Measurements from ENCODE around the gene MAPK12. TPM values are rescaled to one million over a fixed set of nuclear protein-coding genes. Genes with fewer than 3 reads are reported as not detected.

Gene MAPK12
- total RNA-seq, 2 experiments from 2014 or later = 4.8 to 5.3 TPM

DNA sequence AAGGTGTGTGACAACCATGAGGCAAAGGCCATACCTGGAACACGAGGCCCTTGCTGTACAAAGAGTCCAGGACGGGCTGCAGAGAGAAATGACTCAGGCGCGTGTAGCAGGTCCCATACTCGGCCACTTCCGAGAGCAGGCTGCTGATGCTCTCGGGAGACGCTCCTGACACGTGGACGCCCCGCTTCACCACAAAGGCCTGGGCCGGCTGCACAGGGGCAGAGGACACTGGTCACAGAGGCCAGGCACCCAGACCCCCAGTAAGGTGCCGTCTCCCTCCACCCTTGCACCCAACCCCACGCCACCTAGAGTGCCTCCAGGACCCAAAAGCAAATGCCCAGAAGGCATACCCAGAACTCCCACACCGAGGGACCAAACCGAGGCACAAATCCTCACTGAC, 32.1 kb downstream of the MAPK12 start:
- no peaks in the 10 kb centered on the region for H3K9me3 Mint-ChIP-seq (ENCODE audit: insufficient read depth)
- CTCF ChIA-PET = interaction anchor here (1.4 kb wide), 1 partner anchor 13 kb away, joined by 4 read pairs; no protein-coding TSS in a partner anchor
- no peaks in the 10 kb centered on the region for H3K4me1 Mint-ChIP-seq (ENCODE audit: low read depth)
- H3K4me3 Mint-ChIP-seq = no peak overlapping the region
- peak overlapping the region; percentile 46 for H3K27ac Mint-ChIP-seq
- POLR2A ChIA-PET = no interaction called here
- H3K36me3 Mint-ChIP-seq (ENCODE audit: low read depth) = peaks cover 33% of the 10 kb centered on the region
- no peaks in the 10 kb centered on the region for H3K27me3 Mint-ChIP-seq (ENCODE audit: low read depth)
- ATAC-seq = no peak
- no peak for DNase-seq

DNA sequence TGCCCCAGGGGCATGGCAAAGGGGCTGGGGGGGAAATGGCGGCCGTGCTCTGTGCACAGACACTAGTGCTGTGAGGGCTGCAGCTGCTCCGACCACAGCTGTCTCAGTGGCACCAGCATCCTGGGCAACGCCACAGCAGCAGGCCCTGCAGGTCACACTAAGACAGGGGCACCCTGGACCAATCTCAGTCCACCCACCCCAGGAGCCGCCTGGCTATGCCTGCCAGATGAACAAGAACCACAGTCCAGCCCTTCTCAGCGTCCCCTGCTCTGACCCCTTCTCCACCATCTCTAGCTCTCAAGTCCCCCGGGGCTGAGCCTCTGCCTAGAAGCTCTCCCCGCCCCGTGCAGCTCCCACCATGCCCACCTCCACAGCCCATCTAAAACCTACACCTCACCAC, 33.1 kb downstream of the MAPK12 start:
- Mint-ChIP-seq H3K4me3 (no peak overlapping the region), H3K27me3 (ENCODE audit: low read depth) (no peaks in the 10 kb centered on the region), H3K36me3 (ENCODE audit: low read depth) (peaks cover 31% of the 10 kb centered on the region), H3K9me3 (ENCODE audit: insufficient read depth) (no peaks in the 10 kb centered on the region), H3K27ac (peak overlapping the region; percentile 39), H3K4me1 (ENCODE audit: low read depth) (no peaks in the 10 kb centered on the region)
- ATAC-seq = no peak
- ChIA-PET POLR2A (no interaction called here), CTCF (interaction anchor here (1.2 kb wide), 1 partner anchor 25 kb away, joined by 3 read pairs; no protein-coding TSS in a partner anchor)
- no peak for DNase-seq

DNA sequence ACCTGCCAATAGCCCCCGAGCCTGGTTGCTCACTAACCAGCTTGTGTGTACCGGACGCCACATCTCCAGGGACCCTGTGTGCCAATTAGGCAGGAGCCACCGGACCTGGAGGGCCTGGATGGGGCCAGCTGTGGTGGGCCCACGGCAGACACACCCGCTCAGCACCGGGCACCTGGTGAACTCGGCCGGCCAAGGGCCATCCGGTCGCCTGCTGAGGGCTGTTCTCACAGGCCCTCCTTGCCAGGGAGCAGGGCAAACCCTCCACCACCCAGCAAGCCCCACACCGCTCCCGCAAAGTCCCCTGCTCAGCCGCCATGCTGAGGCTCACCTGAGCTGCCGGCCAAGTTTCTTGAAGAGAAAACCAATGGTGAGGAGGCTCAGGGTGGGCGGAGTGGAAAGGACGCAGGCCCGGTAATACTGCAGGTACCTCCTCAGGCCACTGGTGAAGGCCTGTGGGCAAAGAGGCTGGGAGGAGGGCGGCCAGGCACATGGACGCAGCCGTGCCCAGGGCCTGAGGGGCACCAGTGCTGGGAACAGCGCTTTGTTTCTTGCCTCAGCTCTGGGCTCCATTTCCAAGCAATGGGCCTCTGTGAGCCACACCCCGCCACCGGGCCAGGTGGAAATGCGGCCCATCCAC, 33.8 kb downstream of the MAPK12 start:
- Mint-ChIP-seq H3K4me3 (no peak overlapping the region), H3K27me3 (ENCODE audit: low read depth) (no peaks in the 10 kb centered on the region), H3K27ac (no peak overlapping the region), H3K9me3 (ENCODE audit: insufficient read depth) (no peaks in the 10 kb centered on the region), H3K4me1 (ENCODE audit: low read depth) (no peaks in the 10 kb centered on the region), H3K36me3 (ENCODE audit: low read depth) (peaks cover 29% of the 10 kb centered on the region)
- ChIA-PET CTCF (interaction anchor here (1.2 kb wide), 1 partner anchor 24 kb away, joined by 3 read pairs; no protein-coding TSS in a partner anchor), POLR2A (no interaction called here)
- ATAC-seq (no peak), DNase-seq (no peak)

DNA sequence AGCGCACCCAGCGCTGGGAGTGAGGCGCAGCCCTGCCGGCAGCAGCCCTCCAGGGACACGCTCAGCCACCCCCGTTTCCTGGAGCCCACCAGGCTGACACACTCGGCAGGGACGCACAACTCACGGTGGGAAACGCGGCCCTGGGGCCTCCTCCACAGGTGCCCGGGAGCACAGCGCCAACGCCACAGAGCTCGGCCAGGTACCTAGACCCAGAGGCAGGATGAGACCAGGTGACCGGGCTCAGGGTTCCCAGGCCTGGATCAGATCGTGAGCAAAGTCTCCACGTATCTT, 34.7 kb downstream of the MAPK12 start:
- peaks cover 30% of the 10 kb centered on the region for H3K36me3 Mint-ChIP-seq (ENCODE audit: low read depth)
- POLR2A ChIA-PET = no interaction called here
- no peak for ATAC-seq

DNA sequence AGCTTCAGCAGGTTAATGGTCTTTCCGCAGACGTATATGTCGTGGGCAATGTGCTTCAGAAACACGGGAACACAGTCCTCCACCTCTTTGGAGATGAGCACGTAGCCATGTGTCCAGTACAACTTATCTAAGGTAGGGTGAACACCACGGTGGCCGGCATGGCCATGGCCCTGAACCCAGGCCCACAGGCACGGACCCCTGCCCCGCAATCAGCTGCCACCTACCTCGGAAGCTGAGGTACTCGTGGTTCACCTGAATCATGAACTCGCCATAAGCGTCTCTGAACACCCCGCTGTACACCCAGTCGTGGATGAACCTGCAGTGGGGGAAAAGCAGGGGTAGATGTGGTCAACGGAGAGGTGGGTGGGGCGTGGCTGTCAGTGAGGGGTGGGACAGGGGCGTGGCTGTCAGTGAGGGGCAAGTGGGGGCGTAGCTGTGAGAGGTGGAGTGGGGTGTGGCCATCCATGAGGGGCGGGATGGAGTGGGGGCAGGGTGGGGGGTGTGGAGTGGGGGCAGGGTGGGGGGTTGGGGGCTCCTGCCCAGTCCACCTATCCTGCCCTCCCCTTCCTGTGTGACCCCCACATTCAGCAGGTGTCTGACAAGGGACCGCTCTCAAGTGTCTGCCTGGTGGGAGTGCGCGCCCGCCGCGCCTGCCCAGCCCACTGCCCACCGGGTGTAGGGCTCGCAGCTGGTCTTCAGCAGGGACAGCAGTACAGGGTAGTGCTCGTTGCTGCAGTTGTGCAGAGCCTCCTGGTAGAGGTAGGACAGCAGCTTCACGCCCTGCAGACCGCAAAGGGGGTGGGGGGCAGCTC, 35.2 kb downstream of the MAPK12 start:
- CTCF ChIA-PET = no interaction called here
- Mint-ChIP-seq H3K9me3 (ENCODE audit: insufficient read depth) (no peaks in the 10 kb centered on the region), H3K36me3 (ENCODE audit: low read depth) (peaks cover 30% of the 10 kb centered on the region), H3K27ac (no peak overlapping the region), H3K4me1 (ENCODE audit: low read depth) (no peaks in the 10 kb centered on the region), H3K27me3 (ENCODE audit: low read depth) (no peaks in the 10 kb centered on the region), H3K4me3 (no peak overlapping the region)
- POLR2A ChIA-PET = no interaction called here
- DNase-seq (no peak), ATAC-seq (no peak)

More for the DNA sequence above, 34.7 kb downstream of the MAPK12 start:
- H3K27me3 Mint-ChIP-seq (ENCODE audit: low read depth) = no peaks in the 10 kb centered on the region
- CTCF ChIA-PET = no interaction called here
- H3K9me3 Mint-ChIP-seq (ENCODE audit: insufficient read depth) = no peaks in the 10 kb centered on the region
- no peaks in the 10 kb centered on the region for H3K4me1 Mint-ChIP-seq (ENCODE audit: low read depth)
- no peak overlapping the region for H3K4me3 Mint-ChIP-seq
- no peak for DNase-seq
- H3K27ac Mint-ChIP-seq = no peak overlapping the region

DNA sequence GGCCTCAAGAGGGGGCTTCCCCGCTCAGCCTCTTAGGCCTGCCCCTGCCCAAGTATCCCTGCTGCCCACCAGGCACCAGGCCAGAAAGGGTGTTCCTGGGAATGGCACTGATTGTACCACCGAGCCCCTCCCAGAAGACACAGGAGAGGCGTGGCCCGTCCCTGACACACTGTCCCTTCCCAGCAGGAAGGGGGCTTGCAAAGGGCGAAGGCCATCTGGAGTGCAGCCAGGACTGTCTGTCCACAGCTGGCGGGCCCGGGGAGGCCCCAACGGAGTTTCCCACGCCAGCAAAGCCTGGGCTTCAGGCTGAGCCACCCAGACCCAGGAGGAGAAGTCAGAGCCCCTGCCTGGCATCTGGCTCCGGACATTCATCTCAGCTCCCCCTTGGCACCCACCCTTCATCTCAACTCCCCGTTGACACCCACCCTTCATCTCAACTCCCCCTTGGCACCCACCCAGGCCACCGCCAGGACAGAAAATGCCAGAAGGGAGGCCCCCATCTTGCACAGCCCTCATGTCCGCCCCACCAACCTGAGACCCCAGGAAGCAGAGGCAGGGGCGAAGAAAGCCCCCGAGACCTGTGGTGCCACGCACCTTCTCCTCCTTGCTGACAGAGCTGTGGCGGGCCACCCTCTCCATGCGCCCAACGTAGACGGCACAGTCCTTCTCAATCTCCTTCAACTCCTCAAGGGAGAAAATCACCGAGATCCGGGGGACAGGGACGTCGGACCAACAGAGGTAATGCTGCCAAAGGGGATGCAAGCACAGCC, 36.1 kb downstream of the MAPK12 start:
- no peak overlapping the region for H3K27ac Mint-ChIP-seq
- no peak overlapping the region for H3K4me3 Mint-ChIP-seq
- CTCF ChIA-PET = no interaction called here
- ATAC-seq = no peak
- H3K4me1 Mint-ChIP-seq (ENCODE audit: low read depth) = no peaks in the 10 kb centered on the region
- H3K27me3 Mint-ChIP-seq (ENCODE audit: low read depth) = no peaks in the 10 kb centered on the region
- POLR2A ChIA-PET = no interaction called here
- no peak for DNase-seq
- no peaks in the 10 kb centered on the region for H3K9me3 Mint-ChIP-seq (ENCODE audit: insufficient read depth)
- H3K36me3 Mint-ChIP-seq (ENCODE audit: low read depth) = peaks cover 36% of the 10 kb centered on the region

DNA sequence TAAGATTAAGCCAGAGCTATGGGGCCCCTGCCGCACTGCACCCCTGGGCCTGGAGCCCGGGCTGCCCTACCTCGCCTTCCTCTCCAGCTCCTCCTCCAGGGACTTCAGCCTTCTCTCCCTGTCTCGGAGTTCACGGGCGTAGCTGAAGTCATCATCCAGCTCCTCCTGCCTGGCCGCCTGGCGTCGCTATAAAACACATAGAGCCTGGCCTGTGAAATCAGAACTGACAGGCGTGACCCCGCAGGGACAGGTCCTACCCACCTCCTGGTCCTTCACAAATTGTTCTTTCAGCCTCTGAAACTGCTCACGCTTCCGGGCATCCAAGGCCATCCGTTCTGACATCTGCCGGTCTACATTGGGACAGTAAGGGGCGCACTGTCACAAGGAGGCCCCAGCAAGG, 37.4 kb downstream of the MAPK12 start:
- Mint-ChIP-seq H3K4me1 (ENCODE audit: low read depth) (no peaks in the 10 kb centered on the region), H3K4me3 (no peak overlapping the region), H3K27me3 (ENCODE audit: low read depth) (no peaks in the 10 kb centered on the region), H3K36me3 (ENCODE audit: low read depth) (peaks cover 34% of the 10 kb centered on the region), H3K9me3 (ENCODE audit: insufficient read depth) (no peaks in the 10 kb centered on the region), H3K27ac (no peak overlapping the region)
- ChIA-PET POLR2A (no interaction called here), CTCF (no interaction called here)
- DNase-seq = no peak
- no peak for ATAC-seq

DNA sequence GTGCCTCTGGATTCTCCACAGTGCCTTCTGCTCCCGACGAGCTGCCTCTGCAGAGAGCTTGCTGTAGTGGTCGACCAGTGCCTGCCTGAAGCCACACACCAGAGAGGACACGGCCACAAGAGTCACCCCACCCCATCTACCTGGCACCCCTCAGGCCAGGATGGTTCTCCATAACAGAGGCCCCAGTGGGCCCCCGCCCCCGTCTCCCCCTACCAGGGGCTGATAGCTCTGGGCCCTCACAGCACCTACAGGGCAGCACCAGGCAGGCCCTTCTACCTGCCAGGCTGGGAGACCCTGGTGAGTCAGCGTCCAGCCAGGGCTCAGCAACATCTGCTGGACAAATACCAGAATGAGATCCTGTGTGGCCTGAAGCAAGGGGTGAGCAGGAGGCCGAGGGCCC, 39.0 kb downstream of the MAPK12 start:
- Mint-ChIP-seq H3K27ac (no peak overlapping the region), H3K36me3 (ENCODE audit: low read depth) (peaks cover 33% of the 10 kb centered on the region), H3K4me1 (ENCODE audit: low read depth) (no peaks in the 10 kb centered on the region), H3K27me3 (ENCODE audit: low read depth) (no peaks in the 10 kb centered on the region), H3K9me3 (ENCODE audit: insufficient read depth) (no peaks in the 10 kb centered on the region), H3K4me3 (no peak overlapping the region)
- ATAC-seq (no peak), DNase-seq (no peak)
- POLR2A ChIA-PET = no interaction called here
- CTCF ChIA-PET = no interaction called here

DNA sequence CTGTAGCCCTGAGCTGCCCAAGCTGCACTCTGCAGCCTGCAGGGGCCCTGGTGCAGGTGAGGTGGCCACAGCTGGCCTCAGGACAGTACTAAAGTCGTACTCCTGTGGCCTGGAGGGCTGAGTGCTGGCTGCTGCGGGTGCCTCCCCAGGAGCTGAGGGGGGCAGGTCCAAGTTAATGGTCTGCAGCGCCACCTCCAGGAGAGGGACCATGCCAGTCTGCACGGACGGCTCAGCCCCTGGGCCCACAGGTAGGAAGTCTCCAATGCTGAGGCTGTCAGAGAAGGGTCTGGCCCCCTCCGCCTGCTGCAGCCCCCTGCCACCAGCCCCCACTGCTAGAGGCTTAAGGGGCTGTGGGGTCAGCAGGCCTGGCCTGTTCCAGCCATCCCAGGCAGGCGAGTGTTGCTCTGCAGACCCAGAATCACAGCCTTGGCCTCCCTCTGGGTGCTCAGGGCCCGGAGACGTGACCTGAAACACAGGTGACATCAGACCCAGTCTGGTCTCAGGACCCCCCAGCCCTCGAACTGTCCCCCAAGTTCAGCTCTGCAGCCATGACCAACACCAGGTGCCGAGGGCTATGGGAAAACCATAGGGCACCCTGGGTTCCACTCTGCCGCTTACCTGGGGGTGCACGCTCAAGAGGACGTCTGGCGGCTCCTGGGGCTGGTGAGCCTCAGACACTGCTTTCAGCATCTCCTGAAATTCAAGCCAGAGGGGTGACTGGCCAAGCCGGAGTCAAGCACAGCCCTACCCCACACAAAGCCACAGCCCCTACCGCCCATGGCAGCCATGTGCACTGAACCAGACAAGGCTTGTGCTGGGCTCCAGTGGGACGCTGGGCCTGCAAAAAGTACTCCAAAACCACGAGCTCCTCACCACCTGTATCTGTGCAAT, 39.8 kb downstream of the MAPK12 start:
- DNase-seq (no peak), ATAC-seq (no peak)
- no peaks in the 10 kb centered on the region for H3K9me3 Mint-ChIP-seq (ENCODE audit: insufficient read depth)
- H3K4me3 Mint-ChIP-seq = no peak overlapping the region
- H3K27me3 Mint-ChIP-seq (ENCODE audit: low read depth) = no peaks in the 10 kb centered on the region
- H3K27ac Mint-ChIP-seq = no peak overlapping the region
- no peaks in the 10 kb centered on the region for H3K4me1 Mint-ChIP-seq (ENCODE audit: low read depth)
- ChIA-PET POLR2A (no interaction called here), CTCF (no interaction called here)
- H3K36me3 Mint-ChIP-seq (ENCODE audit: low read depth) = peaks cover 33% of the 10 kb centered on the region

DNA sequence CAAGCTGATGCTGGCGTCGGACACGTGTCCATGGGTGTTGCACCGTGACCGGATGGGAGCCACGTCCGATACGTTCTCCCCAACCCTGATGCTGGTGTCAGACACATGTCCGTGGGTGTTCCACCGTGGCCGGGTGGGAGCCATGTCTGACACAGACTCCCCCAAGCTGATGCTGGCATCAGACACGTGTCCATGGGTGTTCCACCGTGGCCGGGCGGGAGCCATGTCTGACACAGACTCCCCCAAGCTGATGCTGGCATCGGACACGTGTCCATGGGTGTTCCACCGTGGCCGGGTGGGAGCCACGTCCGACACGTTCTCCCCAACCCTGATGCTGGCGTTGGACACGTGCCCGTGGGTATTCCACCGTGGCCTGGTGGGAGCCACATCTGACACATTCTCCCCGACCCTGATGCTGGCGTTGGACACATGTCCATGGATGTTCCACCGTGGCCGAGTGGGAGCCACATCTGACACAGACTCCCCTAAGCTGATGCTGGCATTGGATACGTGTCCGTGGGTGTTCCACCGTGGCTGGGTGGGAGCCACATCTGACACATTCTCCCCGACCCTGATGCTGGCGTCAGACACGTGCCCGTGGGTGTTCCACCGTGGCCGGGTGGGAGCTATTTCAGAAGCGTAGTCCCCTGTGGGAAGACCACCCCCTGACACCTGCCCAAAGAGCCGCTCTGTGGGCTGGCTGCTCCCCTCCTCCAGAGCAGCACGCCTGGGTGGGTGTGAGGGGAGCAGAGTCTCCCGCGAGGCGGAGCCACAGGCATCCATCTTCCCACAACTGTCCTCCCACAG, 40.7 kb downstream of the MAPK12 start:
- no peak overlapping the region for H3K27ac Mint-ChIP-seq
- DNase-seq (no peak), ATAC-seq (no peak)
- ChIA-PET CTCF (no interaction called here), POLR2A (no interaction called here)
- no peaks in the 10 kb centered on the region for H3K9me3 Mint-ChIP-seq (ENCODE audit: insufficient read depth)
- no peaks in the 10 kb centered on the region for H3K27me3 Mint-ChIP-seq (ENCODE audit: low read depth)
- no peaks in the 10 kb centered on the region for H3K4me1 Mint-ChIP-seq (ENCODE audit: low read depth)
- peaks cover 35% of the 10 kb centered on the region for H3K36me3 Mint-ChIP-seq (ENCODE audit: low read depth)
- no peak overlapping the region for H3K4me3 Mint-ChIP-seq
